Renal cortex interstitium (tissue), 11 donors: Measurements from ENCODE around the gene CASZ1. TPM values are rescaled to one million over a fixed set of nuclear protein-coding genes. Genes with fewer than 3 reads are reported as not detected.

ENCODE experiments used
- DNase-seq, 11 donors: peaks; one replicate each; pipeline ENCODE4 v3.0.0-alpha.2; 2013; ENCODE audit warnings: low read depth in 9 of 11, low spot score in 4 of 11; ENCODE audit errors: extremely low read depth in 1 of 11
- polyA plus RNA-seq, 3 donors: library from polyadenylated mRNA; unstranded; fragments of 120-200 nt; gene quantifications; one replicate each; pipeline ENCODE4 v1.2.1, GENCODE V29; 2013; ENCODE audit not compliant: insufficient read length in 3 of 3

The CASZ1 gene
- polyA plus RNA-seq, 3 donors, result 15.7 to 28.3 (median 18.4) TPM

DNA sequence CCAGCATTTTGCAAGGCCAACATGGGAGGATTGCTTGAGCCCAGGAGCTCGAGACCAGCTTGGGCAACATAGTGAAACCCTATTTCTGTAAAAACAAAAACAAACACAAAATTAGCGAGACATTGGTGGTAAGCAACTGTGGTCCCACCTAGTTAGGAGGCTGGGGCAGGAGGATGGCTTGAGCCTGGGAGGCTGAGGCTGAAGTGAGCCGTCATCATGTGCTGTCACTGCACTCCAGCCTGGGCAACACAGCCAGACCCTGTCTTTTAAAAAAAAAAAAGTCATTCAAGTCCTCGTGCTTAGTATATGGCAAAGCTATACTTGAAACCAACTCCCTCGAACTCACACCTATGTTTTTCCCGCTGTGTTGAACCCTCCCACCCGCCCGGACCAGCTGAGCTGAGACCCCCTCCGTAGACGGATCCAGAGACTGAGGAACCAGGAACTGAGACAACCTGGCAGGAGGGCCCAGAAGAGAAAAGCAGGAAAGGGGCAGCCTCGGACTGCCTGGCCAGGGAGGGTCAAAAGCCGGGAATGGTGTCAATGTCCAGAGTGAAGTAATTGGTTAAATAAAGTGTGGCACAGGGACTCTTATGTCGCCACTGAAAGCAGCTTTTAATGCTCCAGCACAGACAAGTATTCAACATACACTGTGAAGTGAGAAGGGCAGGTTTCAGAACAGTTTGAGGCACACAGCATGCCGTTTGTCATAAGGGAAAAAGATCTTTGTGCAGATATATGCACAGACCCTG lies 32.8 kb upstream of the CASZ1 start:
- no peak for DNase-seq

- DNase-seq, result no peak
Observed at GRCh38 chr1:10827377-10828333, 31.2 kb upstream of the CASZ1 start.

DNA sequence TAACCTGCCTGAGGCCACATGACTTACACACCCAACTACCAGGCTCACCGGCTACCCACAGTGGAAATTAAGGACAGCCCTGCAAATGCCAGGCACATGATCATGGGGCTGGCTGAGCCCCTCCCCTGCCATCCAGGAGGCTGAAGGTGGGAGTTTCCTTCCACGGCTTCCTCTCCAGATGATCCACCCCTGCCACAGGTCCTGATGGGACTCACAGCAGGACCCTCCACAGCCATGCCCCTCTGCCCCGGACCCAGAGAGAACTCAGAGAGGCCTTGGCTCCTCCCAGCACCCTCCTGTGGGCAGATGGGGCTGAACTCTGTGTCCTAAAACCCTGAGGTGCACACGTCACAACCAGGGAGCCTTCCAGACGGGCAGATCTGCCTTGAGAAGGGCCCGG lies 29.1 kb upstream of the CASZ1 start:
- DNase-seq, result no peak

GRCh38 chr1:10824821-10825540 lies 28.5 kb upstream of the CASZ1 start:
- no peak for DNase-seq

DNA sequence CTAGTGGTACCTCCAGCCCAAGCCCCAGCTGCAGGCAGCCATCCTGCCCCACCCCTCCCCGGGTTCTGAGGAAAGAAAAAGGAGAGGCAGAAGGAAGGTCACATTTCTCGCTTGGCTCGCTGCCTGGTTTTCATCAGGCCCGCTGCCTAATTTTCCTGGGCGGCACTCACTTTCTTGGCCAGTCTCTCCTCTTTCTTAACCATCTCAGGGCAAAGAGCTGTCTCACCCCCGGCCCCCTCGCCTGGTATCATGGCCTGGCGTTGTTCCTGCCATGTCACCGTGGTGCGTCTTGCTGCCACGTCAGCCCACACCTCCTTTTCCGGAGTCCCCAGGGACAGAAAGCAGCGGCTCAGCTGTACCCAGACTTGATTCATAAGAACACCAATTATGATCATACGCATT lies 26.6 kb upstream of the CASZ1 start:
- DNase-seq, result no peak

DNA sequence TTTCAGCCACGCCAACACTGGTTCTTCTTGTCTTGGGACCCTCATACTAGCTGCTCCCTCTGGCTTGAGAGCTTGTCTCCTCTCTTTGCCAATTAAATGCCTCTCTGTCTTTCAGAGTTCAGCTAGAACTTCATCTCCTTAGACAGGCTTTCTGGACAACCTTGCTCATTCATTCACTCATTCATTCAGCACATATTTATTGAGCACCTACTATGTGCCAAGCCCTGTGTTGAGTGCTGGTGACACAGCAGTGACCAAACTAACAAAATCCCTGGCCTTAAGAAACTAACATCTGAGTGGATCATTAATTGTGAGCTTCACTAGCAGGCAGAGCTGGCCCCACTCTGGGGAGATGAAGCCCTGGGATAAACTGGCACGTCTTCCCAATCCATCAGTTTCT lies 24.9 kb upstream of the CASZ1 start:
- no peak for DNase-seq

DNA sequence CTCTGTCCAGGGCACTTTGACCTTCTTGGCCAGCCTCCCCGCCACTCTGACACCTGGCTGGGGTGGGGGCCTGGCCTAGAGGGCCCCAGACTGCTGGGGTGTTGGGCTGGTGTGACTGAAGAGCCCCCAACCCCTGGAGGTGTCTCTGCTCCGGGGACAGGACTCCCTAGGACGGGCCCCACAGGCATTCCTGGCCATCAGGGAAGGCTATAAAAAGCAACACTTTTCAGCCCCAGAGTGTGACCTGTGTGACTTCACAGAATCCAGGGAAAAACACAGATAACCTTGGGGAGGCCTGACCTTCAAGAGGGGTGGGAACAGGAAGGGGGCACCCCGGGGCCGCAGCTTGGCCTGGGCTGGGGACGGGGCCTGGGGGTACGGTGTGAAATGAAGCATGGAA lies 24.0 kb upstream of the CASZ1 start:
- no peak for DNase-seq

GRCh38 chr1:10819198-10819901 lies 22.9 kb upstream of the CASZ1 start:
- no peak for DNase-seq

DNA sequence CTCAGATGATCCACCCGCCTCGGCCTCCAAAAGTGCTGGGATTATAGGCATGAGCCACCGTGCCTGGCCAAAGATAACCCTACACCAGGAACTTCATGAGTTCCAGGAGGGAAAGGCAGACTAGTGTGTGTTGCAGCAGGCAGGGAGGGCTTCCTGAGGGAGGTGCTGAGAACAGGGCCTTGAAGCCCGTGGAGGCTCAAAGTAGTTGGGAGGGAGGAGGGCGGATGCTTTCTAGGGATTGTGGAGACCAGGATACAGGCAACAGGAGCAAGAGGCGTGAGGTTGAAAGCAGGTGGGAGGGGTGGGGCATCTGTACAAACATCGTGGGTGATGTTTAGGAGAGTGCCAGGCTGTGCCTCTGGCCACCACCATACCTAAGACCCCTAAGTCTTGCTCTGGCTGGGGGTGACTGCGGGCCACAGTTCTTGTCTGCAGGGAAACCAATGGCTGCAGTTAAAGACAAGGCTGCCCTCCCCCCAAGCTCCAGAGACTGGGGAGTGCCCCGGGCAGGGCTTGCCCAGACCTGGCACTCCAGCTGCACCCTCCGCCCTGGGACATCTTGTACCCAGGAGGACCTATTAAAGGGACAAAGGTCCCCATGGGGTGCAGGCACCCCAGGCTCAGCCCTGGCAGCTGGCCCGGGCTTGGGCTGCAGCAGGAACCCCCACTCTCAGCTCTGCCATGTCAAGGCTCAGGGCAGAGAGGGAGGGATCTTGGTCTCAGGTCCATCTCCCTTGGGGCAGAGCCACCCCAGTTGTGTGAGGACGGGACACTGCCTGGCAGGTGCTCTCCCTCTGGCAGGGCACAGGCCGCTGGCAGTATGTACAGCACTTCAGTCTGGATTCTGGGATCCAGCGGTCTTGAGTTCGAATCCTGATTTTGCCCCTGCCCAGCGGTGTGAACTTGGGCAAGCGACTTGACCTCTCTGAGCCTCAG lies 22.1 kb upstream of the CASZ1 start:
- DNase-seq, result no peak

DNA sequence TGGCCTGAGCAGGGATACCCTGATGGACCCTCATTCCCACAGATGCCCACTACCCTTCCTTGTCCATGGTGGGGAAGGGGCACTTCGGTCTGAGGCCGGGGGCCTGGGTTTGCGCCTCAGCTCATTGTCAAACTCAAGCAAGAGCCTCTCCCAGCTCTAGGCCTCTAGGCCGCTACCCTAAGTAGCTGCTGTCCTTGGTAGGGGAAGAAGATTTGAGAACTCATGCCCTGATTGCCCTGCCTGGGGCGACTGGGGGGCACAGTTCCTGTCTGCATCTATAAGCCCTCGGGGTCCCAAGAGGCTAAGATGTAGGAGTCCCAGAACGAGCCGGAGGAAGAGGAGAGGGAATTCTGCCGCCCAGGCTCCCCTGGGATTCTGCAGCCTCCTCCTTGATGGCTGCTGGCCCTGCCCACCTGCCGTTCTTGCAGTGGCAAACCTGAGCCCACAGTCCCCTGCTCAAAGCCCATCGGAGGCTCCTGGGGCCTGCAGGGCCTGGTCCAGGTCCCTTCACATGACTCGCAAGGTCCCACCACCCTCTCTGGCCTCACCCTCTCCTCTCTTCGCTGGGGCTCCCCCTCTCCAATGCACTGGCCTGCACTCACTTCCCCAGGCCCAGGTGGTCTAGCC lies 20.4 kb upstream of the CASZ1 start:
- DNase-seq, result no peak

- no peak for DNase-seq
Observed at GRCh38 chr1:10816233-10816632, 19.8 kb upstream of the CASZ1 start.

DNA sequence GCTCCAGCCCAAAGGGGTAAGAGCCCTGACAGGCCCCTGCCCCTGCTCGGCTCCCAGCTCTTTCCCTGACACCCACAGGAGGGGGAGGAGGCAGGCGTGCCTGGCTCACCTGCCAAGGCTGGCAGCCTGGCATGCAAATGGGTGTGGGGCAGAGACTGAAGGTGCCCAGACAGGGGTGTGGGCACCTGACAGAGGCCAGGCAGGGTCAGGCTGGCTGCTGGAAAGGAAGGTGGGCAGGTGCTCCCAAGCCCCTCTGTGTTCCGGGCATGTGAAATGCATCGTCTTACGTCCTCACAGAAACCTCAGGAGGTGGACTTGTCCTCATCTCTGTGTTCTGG lies 19.4 kb upstream of the CASZ1 start:
- DNase-seq, result no peak

DNA sequence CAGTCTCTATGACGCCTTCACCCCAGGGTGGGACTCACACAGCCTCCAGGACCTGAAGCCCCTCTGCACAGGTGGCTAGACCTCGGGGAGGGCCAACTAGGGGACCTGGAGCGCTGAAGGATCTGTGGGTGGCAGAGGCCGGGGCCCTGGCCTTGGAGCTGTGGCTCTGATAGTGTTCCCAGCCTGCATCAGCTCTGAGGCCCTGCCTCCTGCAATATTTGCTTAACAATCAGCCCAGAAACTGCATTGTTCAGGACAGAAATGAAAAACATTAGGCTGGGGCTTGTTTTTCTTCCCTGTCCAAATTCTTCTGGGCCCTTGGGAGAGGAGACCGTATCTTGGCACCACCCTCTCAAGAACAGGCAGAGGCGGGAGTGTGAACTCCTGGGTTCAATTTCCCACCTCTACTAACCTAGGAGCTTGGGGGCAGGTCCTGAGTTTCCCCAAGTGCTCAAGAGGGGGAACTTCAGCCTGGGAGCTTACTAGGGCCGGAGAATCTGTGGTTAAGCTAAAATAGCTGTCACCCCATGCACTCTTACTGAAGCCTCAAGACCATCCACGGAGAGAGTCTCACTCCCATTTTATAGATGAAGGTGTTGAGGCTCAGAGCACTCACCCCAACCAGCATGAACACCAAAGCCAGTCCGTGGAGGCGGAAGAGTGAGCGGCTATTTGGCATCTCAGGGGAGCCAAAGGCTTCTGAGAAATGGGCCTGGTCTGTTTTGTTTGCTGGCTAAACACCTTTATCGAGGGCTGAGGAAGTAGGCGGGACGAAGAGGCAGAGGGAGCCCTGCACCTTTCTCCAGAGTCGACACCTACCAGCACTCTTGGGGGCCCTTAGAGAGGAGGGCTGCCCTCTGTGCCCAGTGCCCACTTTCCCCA lies 18.8 kb upstream of the CASZ1 start:
- no peak for DNase-seq

GRCh38 chr1:10814312-10814711 lies 17.9 kb upstream of the CASZ1 start:
- DNase-seq, result no peak

DNA sequence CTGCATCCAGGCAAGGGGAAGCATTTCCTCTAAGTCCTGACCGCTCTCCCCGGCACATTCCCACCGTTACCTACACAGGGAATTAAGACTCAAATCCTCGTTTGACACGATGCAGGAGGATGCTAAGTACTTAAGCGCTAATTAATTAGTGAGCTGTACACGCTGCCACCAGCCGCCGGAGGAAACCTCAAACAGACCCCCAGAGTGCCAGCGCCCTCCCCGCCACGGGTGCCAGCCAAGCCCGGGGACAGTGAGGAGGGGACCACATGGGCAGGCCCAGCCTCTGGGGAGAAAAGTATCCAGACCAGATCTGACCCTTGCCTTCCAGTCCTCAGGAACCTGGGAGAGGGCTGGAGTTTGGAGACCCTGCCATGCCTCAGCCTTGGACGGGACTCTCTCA lies 17.4 kb upstream of the CASZ1 start:
- no peak for DNase-seq

DNA sequence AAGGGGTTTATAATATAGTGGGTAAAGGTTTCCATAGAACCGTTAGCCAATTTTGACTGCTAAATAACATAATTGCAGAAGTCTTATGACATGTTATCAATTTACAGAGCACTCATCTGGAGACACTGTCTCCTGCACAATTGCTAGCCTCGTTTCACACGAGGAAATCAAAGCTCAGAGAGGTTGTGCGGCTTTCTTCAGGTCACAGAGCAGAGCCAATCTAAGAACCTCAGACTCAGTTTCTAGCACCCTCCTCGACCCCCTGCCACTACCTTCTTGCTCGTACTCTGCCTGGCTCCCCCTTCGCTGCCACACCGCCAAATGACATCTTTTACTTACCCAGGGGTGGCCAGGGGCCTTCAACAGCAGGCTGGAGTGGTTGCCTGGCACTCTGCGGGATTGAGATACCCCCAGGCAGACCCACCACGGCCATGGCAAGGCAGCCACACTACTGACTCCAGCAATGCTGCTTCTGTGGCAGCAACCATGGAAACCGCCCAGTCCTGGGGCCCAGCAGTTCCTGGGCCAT lies 16.0 kb upstream of the CASZ1 start:
- DNase-seq, result no peak

DNA sequence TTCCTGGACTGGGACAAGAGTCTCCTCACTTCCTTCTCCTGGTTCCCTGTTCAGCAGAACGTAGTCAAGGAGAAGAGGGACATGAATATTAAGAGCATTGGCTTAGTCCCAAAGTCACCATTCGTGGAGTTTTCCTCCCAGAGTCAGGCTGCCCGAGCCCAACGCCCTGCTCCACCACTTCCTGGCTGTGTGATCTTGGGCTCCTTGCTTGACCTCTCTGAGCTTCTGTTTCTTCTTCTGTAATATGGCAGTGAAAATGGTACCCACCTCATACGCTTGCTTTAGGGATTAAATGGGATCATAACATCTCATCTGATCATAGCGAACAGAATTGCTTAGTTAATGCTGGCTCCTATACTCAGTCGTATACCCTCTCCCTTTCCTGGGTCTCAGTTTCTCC lies 12.0 kb upstream of the CASZ1 start:
- no peak for DNase-seq
